ENCODE measurements around the gene PRX. TPM values are rescaled to one million over a fixed set of nuclear protein-coding genes. Genes with fewer than 3 reads are reported as not detected.
"Not testable (repeated sequence)": the region's sequence is repeated elsewhere in the genome, so short reads cannot be mapped to it uniquely, and the experiment has no call there.

Gene PRX
- total and polyA plus RNA-seq, 3 donors from 2014 or later: 3.6 to 5.1 (median 4.9) TPM

DNA sequence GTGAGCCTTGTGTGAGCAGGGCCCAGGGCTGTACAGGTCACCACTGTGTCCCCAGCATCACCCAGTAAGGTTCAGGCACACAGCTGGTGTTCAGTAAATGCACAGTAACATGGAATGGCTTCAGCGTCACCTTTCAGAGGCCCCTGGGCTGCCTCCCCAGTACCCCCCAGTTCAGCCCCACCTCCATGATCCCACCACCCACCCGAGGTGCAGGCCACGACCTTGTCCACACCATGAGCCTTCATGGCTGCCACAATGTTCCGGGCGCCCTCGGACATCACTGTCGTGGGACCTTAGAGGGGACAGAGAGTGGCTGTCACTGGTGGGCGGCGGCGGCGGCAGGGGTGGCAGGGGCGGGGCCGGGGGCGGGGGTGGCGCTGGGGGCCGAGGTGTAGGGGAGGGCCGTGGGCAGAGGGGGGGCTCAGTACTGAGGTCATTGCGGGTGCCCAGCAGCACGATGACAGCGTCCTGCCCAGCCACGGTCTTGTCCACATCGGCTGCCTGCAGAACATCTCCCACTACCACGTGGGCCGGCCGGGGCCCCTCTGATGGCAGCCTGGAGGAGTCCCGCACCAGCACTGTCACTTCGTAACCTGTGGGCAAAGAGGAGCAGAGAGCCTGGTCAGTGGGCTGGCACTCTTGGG, 44.9 kb upstream of the PRX start:
- no peaks in the 10 kb centered on the region for H3K27me3 ChIP-seq
- no peak overlapping the region for H3K4me3 ChIP-seq
- no peak overlapping the region for H3K27ac ChIP-seq
- DNase-seq: no peak
- intact Hi-C loops (cut with DNase I; ENCODE audit: low total_unique reads): no loop called here
- WGBS, 2 donors: 79 to 84% methylated on average over 26 to 27 of the region's 27 CpGs
- H3K36me3 ChIP-seq (ENCODE audit: low read depth, missing control alignments): no peaks in the 10 kb centered on the region
- TF ChIP-seq POLR2A (IDR thresholded peaks at IDR 0.05): no peak
- no peaks in the 10 kb centered on the region for H3K9me3 ChIP-seq
- H3K4me1 ChIP-seq: no peaks in the 10 kb centered on the region

GRCh38 chr19:40457048-40457447, 43.9 kb upstream of the PRX start:
- DNase-seq: no peak
- no peaks in the 10 kb centered on the region for H3K36me3 ChIP-seq (ENCODE audit: low read depth, missing control alignments)
- H3K4me3 ChIP-seq: no peak overlapping the region
- 90 to 95% methylated on average over 5 of the region's 5 CpGs for WGBS, 2 donors
- intact Hi-C loops (cut with DNase I; ENCODE audit: low total_unique reads): no loop called here
- H3K27ac ChIP-seq: no peak overlapping the region
- H3K9me3 ChIP-seq: no peaks in the 10 kb centered on the region
- TF ChIP-seq, protein P1, sequence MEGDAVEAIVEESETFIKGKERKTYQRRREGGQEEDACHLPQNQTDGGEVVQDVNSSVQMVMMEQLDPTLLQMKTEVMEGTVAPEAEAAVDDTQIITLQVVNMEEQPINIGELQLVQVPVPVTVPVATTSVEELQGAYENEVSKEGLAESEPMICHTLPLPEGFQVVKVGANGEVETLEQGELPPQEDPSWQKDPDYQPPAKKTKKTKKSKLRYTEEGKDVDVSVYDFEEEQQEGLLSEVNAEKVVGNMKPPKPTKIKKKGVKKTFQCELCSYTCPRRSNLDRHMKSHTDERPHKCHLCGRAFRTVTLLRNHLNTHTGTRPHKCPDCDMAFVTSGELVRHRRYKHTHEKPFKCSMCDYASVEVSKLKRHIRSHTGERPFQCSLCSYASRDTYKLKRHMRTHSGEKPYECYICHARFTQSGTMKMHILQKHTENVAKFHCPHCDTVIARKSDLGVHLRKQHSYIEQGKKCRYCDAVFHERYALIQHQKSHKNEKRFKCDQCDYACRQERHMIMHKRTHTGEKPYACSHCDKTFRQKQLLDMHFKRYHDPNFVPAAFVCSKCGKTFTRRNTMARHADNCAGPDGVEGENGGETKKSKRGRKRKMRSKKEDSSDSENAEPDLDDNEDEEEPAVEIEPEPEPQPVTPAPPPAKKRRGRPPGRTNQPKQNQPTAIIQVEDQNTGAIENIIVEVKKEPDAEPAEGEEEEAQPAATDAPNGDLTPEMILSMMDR (IDR thresholded peaks at IDR 0.05): no peak
- H3K27me3 ChIP-seq: no peaks in the 10 kb centered on the region
- H3K4me1 ChIP-seq: no peaks in the 10 kb centered on the region

- intact Hi-C loops (cut with DNase I; ENCODE audit: low total_unique reads); H3K36me3 ChIP-seq (ENCODE audit: low read depth, missing control alignments); H3K9me3 ChIP-seq; H3K27ac ChIP-seq; H3K4me1 ChIP-seq; H3K27me3 ChIP-seq; DNase-seq; H3K4me3 ChIP-seq: not testable (repeated sequence)
- 84 to 98% methylated on average over 6 of the region's 6 CpGs for WGBS, 2 donors
These were observed 40.8 kb upstream of the PRX start for GRCh38 chr19:40453943-40454342.

DNA sequence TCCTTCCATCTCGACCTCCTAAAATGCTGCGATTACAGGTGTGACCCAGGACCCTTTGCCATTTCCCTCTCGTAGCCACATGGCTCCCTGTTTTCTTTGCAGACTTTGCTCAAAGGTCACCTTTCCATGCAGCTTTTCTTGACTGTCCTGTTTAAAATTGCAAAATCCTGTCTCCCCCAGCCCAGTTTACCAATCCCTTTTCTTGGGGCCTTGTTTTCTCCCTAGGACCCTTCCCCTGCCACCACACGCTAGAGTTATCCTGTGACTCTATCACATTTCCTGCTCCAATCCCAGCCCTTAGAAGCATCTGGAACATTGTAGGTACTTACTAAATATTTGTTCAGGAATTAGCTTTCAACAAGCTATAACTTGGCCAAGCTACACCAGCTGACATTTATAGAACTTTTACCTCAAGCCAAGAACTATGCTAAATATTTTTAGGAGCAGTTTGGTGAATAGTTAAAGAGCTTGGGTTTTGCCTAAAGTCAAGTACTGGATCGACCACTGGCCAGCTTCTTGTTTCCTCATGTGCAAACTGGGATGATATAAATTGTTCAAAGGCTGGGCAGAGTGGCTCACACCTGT, 40.1 kb upstream of the PRX start:
- no peak overlapping the region for H3K27ac ChIP-seq
- 91 to 95% methylated on average over 5 of the region's 5 CpGs for WGBS, 2 donors
- H3K4me1 ChIP-seq: no peaks in the 10 kb centered on the region
- no peaks in the 10 kb centered on the region for H3K9me3 ChIP-seq
- DNase-seq: no peak
- no peak for TF ChIP-seq POLR2A (IDR thresholded peaks at IDR 0.05)
- TF ChIP-seq, protein P1 (IDR thresholded peaks at IDR 0.05): no peak
- no peaks in the 10 kb centered on the region for H3K36me3 ChIP-seq (ENCODE audit: low read depth, missing control alignments)
- H3K4me3 ChIP-seq: no peak overlapping the region
- H3K27me3 ChIP-seq: no peaks in the 10 kb centered on the region
- intact Hi-C loops (cut with DNase I; ENCODE audit: low total_unique reads): no loop called here

DNA sequence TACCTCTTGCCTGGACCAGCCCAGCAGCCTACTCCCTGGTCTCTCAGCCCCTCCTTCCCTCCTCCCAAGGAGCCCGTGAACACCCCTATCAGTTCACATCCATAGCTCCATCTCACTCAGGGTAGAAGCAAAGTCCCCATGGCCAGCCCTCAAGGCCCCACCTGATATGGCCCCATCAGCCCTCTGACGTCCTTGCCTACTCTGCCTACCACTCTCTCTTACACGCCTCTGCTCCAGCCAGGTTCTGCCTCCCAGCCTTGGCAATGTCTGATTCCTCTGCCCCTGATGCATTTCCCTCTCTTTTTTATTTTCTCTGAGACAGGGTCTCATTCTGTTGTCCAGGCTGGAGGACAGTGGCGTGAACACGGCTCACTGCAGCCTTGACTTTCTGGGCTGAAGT, 38.8 kb upstream of the PRX start:
- H3K36me3 ChIP-seq (ENCODE audit: low read depth, missing control alignments): no peaks in the 10 kb centered on the region
- H3K4me1 ChIP-seq: no peaks in the 10 kb centered on the region
- H3K4me3 ChIP-seq: no peak overlapping the region
- H3K9me3 ChIP-seq: no peaks in the 10 kb centered on the region
- intact Hi-C loops (cut with DNase I; ENCODE audit: low total_unique reads): no loop called here
- TF ChIP-seq, protein P1 (IDR thresholded peaks at IDR 0.05): no peak
- TF ChIP-seq POLR2A (IDR thresholded peaks at IDR 0.05): no peak
- H3K27ac ChIP-seq: no peak overlapping the region
- 60 to 70% methylated on average over 5 of the region's 5 CpGs for WGBS, 2 donors
- no peaks in the 10 kb centered on the region for H3K27me3 ChIP-seq
- DNase-seq: no peak

- 85 to 87% methylated on average over 4 of the region's 4 CpGs for WGBS, 2 donors
- no peak overlapping the region for H3K27ac ChIP-seq
- H3K4me3 ChIP-seq: no peak overlapping the region
- peaks cover 5% of the 10 kb centered on the region for H3K4me1 ChIP-seq
- no peaks in the 10 kb centered on the region for H3K27me3 ChIP-seq
- no peak for DNase-seq
- intact Hi-C loops (cut with DNase I; ENCODE audit: low total_unique reads): no loop called here
- H3K36me3 ChIP-seq (ENCODE audit: low read depth, missing control alignments): no peaks in the 10 kb centered on the region
- H3K9me3 ChIP-seq: no peaks in the 10 kb centered on the region
- TF ChIP-seq, protein P1 (IDR thresholded peaks at IDR 0.05): no peak
- no peak for TF ChIP-seq POLR2A (IDR thresholded peaks at IDR 0.05)
These were observed 37.5 kb upstream of the PRX start for GRCh38 chr19:40450664-40451063.
